WERI-Rb-1 (cell line): ENCODE measurements around the gene CLCN3.
"Not testable (repeated sequence)": the region's sequence is repeated elsewhere in the genome, so short reads cannot be mapped to it uniquely, and the experiment has no call there.

ENCODE experiments used
- DNase-seq: peaks from one replicate; pipeline ENCODE4 v3.0.0-alpha.2; 2020
- H3K27ac ChIP-seq: fragments of 250-450 bp; sonication (Bioruptor Pico); 2 replicates; pipeline ENCODE4 v1.5.1; 2020; ENCODE audit warnings: mild to moderate bottlenecking, moderate library complexity
- H3K27me3 ChIP-seq: fragments of 250-450 bp; sonication (Bioruptor Pico); 2 replicates; pipeline ENCODE4 v1.5.1; 2021; ENCODE audit warnings: mild to moderate bottlenecking, low read depth, moderate library complexity; ENCODE audit not compliant: insufficient read depth, severe bottlenecking
- H3K36me3 ChIP-seq: fragments of 250-450 bp; sonication (Bioruptor Pico); 2 replicates; pipeline ENCODE4 v1.5.1; 2020; ENCODE audit warnings: mild to moderate bottlenecking, moderate library complexity
- H3K4me3 ChIP-seq: 2 replicates; pipeline ENCODE4 v1.5.1; 2011; ENCODE audit warnings: low read depth, mild to moderate bottlenecking, control low read depth, low read length
- H3K9me3 ChIP-seq: fragments of 250-450 bp; sonication (Bioruptor Pico); 2 replicates; pipeline ENCODE4 v1.5.1; 2021; ENCODE audit warnings: mild to moderate bottlenecking, moderate library complexity; ENCODE audit not compliant: severe bottlenecking
- CTCF ChIP-seq: IDR thresholded peaks from 2 replicates; pipeline ENCODE4 v1.5.1; 2011; ENCODE audit warnings: low read depth, mild to moderate bottlenecking, control low read depth, inconsistent platforms, low read length

The CLCN3 gene

GRCh38 chr4:169720529-169720928 lies 100.2 kb downstream of the CLCN3 start:
- H3K36me3 ChIP-seq: peaks cover 16% of the 10 kb centered on the region
- DNase-seq: no peak
- H3K9me3 ChIP-seq: no peaks in the 10 kb centered on the region
- H3K4me3 ChIP-seq: no peak overlapping the region
- no peaks in the 10 kb centered on the region for H3K27me3 ChIP-seq
- no peak for TF ChIP-seq CTCF
- no peak overlapping the region for H3K27ac ChIP-seq

GRCh38 chr4:169723207-169723965 lies 103.0 kb downstream of the CLCN3 start:
- Histone ChIP-seq H3K27me3 (no peaks in the 10 kb centered on the region), H3K27ac (no peak overlapping the region), H3K4me3 (no peak overlapping the region), H3K9me3 (no peaks in the 10 kb centered on the region), H3K36me3 (peaks cover 10% of the 10 kb centered on the region)
- peak; percentile 25 for DNase-seq
- peak; percentile 30; the same call in 1 of the 2 replicates for TF ChIP-seq CTCF

GRCh38 chr4:169724260-169724659 lies 103.9 kb downstream of the CLCN3 start:
- Histone ChIP-seq H3K27ac (no peak overlapping the region), H3K36me3 (peaks cover 12% of the 10 kb centered on the region), H3K4me3 (no peak overlapping the region), H3K27me3 (no peaks in the 10 kb centered on the region), H3K9me3 (no peaks in the 10 kb centered on the region)
- no peak for TF ChIP-seq CTCF
- no peak for DNase-seq

- Histone ChIP-seq H3K4me3 (no peak overlapping the region), H3K9me3 (no peaks in the 10 kb centered on the region), H3K36me3 (peaks cover 15% of the 10 kb centered on the region), H3K27me3 (no peaks in the 10 kb centered on the region), H3K27ac (no peak overlapping the region)
- TF ChIP-seq CTCF: no peak
- DNase-seq: no peak
Observed at GRCh38 chr4:169727616-169728015, 107.2 kb downstream of the CLCN3 start.

- H3K27me3 ChIP-seq: no peaks in the 10 kb centered on the region
Observed at GRCh38 chr4:169730564-169730963, 110.2 kb downstream of the CLCN3 start.

GRCh38 chr4:169738604-169739003 lies 118.2 kb downstream of the CLCN3 start:
- H3K4me3 ChIP-seq, H3K27ac ChIP-seq, H3K27me3 ChIP-seq, H3K9me3 ChIP-seq, DNase-seq: not testable (repeated sequence)
- H3K36me3 ChIP-seq: peaks cover 12% of the 10 kb centered on the region

More at GRCh38 chr4:169730564-169730963, 110.2 kb downstream of the CLCN3 start:
- no peak for DNase-seq
- H3K36me3 ChIP-seq: peaks cover 27% of the 10 kb centered on the region
- no peak for TF ChIP-seq CTCF
- no peaks in the 10 kb centered on the region for H3K9me3 ChIP-seq
- no peak overlapping the region for H3K4me3 ChIP-seq
- no peak overlapping the region for H3K27ac ChIP-seq
